GM20431 (cell line): ENCODE results near the gene PCNP.
"Not testable (repeated sequence)": the region's sequence is repeated elsewhere in the genome, so short reads cannot be mapped to it uniquely, and the experiment has no call there.

Experiments used
- in situ Hi-C: fragments of 300-500 bp; cut with MseI, MboI; formaldehyde crosslinking; loops from one replicate; pipeline ENCODE4 v1.15.0; 2020; ENCODE audit warnings: low sequenced_read_pairs; ENCODE audit not compliant: unreplicated experiment

Gene PCNP

DNA sequence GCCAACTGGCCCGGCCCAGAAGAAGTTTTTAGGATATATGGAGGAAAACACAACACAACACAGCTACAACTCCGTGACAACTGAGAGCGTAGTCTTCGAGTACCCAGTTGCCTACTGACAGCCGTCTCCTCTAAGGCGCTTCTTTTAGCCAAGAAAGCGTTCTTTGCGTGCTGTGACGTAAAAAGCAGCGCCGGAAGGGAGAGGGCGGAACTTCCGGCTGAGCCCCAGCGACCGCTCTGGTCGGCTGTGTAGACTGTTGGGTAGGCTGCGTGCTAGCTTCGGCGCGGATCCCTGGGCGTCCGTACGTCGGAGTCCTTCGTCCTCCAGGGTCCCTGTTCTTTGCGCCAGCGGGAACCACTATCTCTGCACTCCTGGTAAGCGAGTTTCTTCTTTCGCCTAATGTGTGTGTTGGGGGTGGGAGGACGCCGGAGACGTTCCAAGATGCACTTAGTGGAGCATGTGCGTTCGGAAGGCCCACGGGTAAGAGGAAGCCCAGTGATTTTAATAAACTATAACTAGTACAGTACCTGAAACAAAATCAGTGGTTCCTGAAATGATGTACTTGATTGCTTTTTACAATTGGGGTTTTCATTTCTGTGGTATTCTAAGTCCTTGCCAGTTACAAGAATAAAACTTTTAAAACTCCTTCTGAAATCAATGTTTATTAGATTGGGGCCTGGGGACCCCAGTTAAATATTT, 12.2 kb upstream of the PCNP start, which contains the start of gene TRMT10C:
TRMT10C (plus strand) TSS at position 239 of the 699 bp plus-strand sequence. CDS start 2,914 bp downstream, outside the sequence.
- in situ Hi-C loops = no loop called here

DNA sequence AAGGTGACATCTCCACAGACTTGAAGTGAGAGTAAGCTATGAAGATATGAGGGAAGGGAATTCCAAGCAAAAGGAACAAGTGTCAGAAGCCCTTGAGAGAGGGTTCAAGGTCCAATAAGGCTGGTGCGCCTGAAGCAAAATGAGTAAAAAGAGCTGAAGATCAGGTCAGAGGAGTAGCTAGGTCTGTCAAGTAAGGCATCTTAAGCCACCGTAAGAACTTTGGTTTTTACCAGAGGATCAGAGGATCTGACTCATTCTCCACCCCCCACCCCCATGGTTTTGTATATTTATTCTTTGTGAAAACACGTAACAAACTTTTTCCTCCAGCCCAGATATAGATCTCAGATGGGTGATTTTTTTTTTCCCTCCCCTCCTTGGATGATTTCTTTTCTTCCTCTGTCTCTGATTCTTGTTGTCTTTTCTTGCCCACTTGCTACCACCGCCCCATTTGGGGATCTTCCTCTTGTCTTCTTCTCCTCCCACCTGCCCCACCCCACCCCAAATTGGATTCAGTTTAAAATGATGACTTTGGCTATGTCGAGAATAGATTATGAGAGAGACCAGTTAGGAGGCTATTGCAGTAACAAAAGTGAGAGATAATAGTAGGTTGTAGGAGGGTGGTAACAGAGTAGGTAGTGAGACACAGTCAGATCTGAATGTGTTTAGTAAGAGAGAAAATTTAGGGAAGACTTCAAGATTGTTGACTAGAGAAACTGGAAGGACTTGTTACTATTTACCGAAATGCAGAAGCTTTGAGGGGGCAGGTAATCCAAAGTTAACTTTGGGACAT, 6.3 kb upstream of the PCNP start:
- in situ Hi-C loops = no loop called here

DNA sequence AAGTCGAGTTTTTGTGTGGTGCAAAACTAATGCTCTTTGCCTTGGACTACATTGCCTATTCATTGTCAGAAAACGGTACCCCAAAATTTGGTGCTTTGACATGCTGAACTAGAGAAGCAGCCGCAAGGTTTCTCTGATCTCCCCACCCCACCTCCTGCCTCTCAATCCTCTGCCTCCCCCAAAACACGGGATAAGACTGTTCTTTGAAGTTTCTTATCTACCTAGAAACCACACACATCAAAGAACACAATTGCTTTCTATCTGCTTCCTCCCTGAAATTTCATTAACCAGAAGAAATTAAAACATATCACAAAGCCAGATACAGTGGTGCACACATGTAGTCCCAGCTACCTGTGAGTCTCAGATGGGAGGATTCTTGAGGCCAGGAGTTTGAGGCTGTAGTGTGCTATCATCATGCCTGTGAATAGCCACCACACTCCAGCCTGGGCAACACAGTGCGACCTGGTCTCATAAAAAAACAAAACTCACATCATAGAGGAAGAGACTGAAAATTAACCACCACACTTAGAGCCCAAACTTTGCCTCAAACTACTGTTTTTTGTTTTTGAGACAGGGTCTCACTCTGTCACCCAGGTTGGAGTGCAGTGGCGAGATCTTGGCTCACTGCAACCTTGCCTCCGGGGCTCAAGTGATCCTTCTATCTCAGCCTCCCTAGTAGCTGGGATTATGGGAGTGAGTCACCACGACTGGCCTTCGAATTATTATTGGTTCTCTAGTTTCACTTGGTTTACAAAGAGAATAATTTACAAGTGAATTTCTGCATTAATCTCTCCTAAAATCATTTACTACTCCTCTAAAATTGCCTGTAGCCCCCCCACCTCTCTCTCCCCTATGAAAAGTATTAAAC, 2.7 kb upstream of the PCNP start:
- in situ Hi-C loops = no loop called here

DNA sequence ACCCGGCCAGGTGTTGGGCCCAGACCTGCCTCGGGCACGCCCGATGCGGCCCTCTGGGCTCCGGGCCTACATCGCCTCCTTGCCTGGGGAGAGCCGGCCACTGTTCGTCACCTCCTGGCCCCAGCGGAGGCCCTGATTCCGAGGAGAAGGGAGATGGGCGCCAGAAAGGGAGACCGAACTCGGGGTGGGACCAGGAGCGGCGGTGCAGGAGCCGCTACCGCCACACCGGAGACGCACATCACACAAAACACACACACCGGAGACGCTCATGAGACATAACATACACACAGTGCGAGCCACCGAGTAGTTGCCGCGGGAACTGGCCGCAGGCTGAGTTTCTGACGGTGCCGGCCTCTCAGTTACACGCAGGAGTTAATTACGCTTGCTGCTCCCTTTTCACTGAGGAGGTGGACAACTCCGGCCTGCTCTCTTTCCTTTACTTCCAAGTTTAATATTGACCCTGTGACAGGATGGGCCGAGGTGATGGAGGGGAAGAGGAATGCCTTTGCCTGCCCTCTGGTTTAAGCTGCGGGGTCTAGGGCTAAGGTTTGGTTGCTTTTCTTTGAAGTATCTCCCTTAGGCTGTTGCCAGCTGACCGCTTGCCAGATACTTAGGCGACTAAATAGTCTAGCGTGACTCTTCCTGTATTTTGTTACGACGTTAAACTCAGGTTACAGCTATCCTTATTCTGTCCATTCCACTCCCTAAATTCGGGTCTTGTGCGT, 570 bp downstream of the PCNP start:
- in situ Hi-C loops = no loop called here

DNA sequence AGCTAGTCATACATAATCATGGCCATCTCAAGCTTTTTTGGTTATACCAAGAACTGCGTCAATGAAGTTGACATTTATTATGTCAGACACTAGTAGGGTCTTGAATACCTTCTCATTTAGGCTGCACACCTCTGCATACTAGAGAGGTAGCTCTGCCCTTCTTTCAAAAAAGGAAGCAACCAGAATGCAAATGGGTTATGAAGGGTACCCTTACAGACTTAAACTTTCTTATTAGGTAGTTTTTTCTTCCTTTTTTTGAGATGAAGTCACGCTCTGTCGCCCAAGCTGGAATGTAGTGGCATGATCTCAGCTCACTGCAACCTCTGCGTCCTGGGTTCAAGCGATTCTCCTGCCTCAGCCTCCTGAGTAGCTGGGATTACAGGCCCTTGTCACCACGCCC, 3.3 kb downstream of the PCNP start:
- in situ Hi-C loops = no loop called here

DNA sequence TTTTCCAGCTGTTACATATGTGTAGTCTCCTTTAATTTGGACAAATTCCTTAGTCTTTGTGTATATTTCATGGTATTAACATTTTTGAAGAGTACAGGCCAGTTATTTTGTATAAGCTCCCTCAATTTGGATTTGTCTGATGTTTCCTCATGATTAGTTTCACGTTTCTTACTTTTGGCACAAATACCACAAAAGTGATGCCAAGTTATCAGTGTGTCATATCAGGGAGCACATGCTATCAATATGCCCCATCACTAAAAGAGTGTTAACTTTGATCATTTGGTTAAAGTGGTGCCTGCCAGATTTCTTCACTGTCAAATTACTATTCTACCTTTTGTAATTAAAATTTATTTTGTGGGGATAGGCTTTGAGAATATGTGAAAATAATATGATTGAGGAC, 14.6 kb downstream of the PCNP start:
- in situ Hi-C loops = no loop called here

DNA sequence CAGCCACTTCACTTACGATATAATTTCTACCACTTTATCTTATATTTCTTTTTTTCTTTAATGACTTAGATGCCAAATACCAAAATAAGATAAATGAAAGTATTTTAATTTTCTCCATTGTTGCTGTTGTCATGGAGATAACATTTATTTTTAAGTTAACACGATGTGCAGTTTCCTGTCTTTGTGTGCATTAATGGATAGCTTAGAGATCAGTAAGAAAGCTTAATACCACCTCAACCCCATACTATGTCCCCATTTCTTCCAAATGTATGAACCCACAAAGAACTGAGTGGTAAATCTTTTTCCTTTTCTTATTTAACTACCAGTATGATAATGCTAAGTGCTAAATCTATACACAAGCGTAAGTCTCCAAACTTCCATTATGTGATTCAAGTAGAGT, 17.1 kb downstream of the PCNP start:
- in situ Hi-C loops = no loop called here

DNA sequence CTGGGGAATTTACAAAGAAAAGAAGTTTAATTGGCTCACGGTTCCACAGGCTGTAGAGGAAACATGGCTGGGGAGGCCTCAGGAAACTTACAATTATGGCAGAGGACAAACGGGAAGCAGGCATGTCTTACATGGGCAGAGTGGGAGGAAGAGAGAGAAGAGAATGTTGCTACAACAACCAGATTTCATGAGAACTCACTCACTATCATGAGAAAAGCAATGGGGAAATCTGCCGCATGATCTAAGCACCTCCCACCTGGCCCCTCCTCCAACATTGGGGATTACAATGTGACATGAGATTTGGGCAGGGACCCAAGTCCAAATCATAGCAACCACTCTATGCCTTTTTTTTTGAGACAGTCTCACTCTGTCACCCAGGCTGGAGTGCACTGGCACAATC, 28.8 kb downstream of the PCNP start:
- in situ Hi-C loops = no loop called here

DNA sequence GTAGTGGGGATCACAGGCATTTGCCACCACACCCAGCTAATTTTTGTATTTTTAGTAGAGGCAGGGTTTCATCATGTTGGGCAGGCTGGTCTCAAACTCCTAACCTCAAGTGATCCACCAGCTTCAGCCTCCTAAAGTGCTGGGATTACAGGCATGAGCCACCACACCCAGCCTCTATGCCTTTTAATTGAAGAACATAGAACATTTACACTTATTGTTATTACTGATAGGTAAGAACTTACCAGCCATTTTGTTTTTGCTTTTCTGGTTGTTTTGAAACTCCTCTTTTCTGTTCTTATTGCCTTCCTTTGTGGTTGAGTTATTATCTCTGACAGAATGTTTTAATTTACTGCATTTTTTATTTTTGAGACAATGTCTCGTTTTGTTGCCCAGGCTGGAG, 29.2 kb downstream of the PCNP start:
- in situ Hi-C loops = no loop called here

DNA sequence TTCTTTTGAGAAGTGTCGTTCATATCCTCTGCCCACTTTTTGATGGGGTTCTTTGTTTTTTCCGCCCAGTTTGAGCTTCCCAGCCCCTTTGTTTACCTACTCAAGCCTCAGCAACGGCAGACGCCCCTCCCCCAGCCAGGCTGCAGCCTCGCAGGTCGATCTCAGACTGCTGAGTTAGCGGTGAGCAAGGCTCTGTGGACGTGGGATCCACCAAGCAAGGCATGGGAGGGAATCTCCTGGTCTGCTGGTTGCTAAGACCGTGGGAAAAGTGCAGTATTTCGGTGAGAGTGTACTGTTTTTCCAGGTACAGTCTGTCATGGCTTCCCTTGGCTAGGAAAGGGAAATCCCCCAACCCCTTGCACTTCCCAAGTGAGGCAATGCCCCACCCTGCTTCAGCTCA, 31.4 kb downstream of the PCNP start:
- in situ Hi-C loops = not testable (repeated sequence)

DNA sequence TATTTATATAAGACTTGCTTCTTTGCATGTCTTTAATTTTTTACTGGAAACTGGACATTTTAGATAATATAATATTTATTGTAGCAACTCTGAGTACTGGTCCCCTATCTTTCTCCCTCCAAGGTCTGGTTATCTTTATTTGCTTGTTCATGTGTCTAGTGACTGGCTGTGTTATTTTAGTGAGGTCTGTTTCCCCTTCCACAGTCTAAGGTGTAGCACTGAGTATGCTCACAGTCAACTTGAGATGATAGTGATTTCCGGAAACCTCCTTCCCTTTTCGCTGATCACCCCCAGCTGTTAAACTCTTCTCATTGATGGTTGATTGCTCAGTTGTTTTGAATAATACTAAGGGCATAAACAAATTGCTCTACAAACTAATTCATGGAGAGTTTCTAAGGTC, 37.0 kb downstream of the PCNP start:
- in situ Hi-C loops = no loop called here

DNA sequence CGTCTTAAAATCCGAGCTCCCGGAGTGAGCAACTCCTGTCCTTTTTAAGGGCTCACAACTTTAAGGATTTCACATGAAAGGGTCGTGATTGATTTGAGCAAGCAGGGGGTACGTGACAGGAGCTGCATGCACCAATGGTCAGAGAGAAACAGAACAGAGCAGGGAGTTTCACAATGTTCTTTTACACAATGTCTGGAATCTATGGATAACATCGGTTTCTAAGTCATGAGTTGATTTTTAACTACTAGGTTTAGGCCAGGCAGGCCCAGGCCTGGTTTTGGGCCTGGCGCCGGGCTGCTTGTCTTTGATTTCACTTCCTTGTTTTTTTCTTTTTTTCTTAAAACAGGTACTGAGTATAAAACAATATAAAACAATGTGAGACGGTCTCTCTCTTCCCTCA, 39.0 kb downstream of the PCNP start:
- in situ Hi-C loops = not testable (repeated sequence)

DNA sequence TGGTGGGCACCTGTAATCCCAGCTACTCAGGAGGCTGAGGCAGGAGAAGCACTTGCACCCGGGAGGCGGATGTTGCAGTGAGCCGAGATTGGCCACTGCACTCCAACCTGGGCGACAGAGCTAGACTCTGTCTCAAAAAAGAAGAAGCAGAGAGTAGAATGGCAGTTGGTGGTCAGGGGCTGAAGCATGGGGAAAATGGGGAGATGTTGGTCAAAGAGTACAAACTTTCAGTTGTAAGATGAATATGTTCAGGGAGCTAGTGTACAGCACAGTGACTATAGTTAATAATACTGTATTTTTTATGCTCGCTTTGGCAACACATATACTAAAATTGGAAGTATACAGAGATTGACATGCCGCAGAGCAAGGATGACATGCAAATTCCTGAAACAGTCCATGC, 41.5 kb downstream of the PCNP start:
- in situ Hi-C loops = no loop called here

DNA sequence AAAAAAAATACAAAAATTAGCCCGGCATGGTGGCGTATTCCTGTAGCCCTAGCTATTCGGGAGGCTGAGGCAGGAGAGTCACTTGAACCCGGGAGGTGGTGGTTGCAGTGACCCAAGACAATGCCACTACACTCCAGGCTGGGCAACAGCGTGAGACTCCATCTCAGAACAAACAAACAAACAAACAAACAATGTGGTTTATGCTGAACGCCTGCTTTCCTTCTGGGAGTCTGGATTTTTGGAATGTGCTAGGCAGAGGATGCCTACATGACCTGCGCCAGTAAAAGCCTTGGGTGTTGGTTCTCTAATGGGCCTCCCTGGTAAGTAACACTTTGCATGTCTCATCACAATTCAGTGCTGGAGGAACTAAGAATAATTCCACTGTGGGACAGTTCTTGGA, 43.5 kb downstream of the PCNP start:
- in situ Hi-C loops = no loop called here

DNA sequence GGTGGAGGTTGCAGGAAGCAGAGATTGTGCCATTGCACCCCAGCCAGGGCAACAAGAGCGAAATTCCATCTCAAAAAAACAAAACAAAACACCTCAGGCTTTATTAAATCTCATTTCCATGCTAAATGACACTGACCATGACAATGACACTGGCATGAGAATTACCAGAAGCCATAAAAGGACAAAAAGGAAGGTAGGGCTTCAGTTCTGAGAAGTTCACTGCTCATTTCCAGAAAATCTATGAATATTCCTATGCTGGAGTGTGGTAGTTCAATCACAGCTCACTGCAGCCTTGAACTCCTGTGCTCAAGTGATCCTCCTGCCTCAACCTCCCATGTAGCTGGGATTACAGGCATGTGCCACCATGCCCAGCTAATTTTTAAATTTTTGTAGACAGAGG, 44.7 kb downstream of the PCNP start:
- in situ Hi-C loops = no loop called here

DNA sequence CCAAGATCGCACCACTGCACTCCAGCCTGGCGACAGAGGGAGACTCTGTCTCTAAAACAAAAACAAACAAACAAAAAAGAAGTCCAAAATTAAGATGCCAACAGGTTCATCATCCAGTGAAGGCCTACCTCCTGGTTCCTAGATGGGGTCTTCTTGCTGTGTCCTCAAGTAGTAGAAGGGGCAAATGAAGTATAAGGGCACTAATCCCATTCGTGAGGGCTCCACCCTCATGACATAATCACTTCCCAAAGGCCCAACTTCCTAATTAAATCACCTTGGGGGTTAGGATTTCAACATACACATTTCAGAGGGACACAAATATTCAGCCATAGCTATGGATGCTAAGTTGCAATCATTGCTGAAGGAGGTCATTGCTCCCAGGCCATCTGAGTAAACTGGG, 45.8 kb downstream of the PCNP start:
- in situ Hi-C loops = no loop called here

DNA sequence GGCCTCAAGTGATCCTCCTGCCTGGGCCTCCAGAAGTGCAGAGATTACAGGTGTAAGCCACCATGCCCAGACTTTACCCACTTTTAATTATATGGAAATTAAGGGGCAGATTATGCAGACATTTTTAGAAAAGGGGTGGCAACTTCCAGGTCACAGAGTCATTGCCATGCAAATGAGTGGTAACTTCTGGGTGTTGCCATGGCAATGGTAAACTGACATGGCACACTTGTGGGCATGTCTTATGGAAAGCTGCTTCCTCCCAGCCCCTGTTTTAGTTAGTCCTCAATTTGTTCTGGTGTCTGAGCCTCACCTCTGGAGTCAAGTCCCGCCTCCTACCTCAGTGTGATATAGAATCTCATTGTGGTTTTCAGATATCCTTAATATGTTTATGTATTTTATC, 49.7 kb downstream of the PCNP start:
- in situ Hi-C loops = no loop called here

DNA sequence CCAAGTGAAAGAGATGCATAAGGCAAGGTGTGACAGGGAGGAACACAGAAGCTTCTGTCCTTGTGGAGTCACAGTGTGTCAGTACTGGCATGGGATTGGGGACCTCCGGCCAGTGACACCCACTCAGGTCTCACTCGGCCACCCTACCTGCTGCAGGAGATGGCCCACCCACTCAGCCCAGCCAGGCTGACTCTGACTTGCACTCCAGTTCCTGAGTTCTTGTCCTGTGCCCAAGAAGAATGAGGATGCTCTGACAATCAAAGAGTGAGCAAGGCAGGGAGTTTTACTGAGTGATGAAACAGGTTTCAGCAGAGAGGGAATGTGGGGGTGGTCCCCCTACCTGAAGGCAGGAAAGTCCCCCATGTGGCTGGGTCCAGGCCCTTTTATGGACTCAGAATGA, 50.9 kb downstream of the PCNP start:
- in situ Hi-C loops = no loop called here

DNA sequence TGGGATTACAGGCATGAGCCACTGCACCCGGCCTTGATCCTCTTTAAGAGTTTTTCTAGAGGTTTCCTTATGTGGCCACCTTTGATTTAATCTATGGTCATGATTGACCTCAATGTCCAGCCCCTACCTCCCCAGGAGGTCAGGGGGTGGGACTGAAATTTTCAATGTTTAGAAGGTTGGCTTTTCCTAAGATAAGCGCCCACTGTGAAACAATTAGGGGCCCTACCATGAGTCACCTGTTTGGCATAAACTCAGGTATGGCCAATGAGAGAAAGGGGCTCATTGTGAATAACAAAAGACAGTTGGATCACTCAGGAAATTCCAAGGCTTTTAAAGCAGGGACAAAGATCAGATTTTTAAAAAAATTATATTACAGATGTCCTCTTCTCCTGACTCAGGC, 51.9 kb downstream of the PCNP start:
- in situ Hi-C loops = no loop called here

DNA sequence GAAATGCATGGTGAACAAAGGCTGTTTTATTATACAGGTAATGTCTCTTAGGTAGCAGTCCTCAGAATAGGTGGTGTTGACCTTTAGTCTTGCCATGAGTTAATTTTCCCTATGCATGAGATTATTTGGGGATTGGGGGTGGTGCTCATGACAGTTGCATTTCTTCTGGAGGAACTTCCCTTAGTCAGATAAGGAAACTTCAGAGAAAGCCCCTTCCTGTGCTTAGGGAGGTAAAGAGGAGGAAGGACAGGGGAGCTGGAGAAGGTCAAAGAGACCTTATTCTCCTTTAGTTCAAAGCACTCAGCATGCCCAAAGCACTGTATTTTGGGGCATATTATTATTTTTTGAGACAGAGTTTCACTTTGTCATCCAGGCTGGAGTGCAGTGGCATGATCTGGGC, 55.2 kb downstream of the PCNP start:
- in situ Hi-C loops = no loop called here
